GM06990 (cell line): ENCODE measurements around the gene NLRP12.
A peak's percentile ranks its signal among the peaks of the same experiment; 100 is the strongest.

Experiments
- DNase-seq: peaks from one replicate; pipeline ENCODE4 v3.0.0-alpha.2; 2011; ENCODE audit not compliant: insufficient read length; ENCODE audit errors: extremely low read depth
- H3K27me3 ChIP-seq: replicated peaks from 2 replicates; pipeline ENCODE4 v1.6.0; 2011; ENCODE audit warnings: low read length; ENCODE audit not compliant: control insufficient read depth, insufficient read depth
- H3K36me3 ChIP-seq: 2 replicates; pipeline ENCODE4 v1.5.1; 2011; ENCODE audit warnings: low read length; ENCODE audit not compliant: control insufficient read depth, insufficient read depth
- H3K4me3 ChIP-seq: replicated peaks from 2 replicates; pipeline ENCODE4 v1.5.1; 2011; ENCODE audit warnings: low read depth, mild to moderate bottlenecking, control low read depth, low read length
- CTCF ChIP-seq: IDR thresholded peaks from 2 replicates; pipeline ENCODE4 v1.5.1; 2011; ENCODE audit warnings: low read length, control low read depth, mild to moderate bottlenecking, inconsistent platforms; ENCODE audit not compliant: insufficient read depth, poor library complexity, severe bottlenecking

The NLRP12 gene

DNA sequence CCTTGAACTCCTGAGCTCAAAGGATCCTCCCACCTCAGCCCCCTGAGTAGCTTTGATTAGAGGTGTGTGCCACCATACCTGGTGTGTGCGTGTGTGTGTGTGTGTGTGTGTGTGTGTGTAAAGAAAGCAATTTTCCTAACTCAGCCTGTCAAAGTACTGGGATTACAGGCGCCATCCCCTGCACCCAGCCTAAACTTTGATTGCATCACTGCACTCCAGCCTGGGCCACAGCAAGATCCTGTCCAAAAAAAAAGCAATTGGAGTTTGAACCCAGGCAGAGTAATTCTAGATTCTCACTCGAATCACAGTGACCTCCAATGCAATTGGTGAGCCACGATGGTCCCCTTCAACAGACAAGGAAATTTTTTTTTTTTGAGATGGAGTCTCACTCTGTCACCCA, 29.1 kb downstream of the NLRP12 start:
- no peaks in the 10 kb centered on the region for H3K36me3 ChIP-seq
- H3K27me3 ChIP-seq: no peaks in the 10 kb centered on the region
- no peak for DNase-seq
- H3K4me3 ChIP-seq: no peak overlapping the region
- no peak for TF ChIP-seq CTCF

- Histone ChIP-seq H3K36me3 (no peaks in the 10 kb centered on the region), H3K27me3 (no peaks in the 10 kb centered on the region), H3K4me3 (no peak overlapping the region)
- peak; percentile 94 for TF ChIP-seq CTCF
- DNase-seq: peak; percentile 56
These were observed 31.2 kb downstream of the NLRP12 start for GRCh38 chr19:53792721-53793433.

GRCh38 chr19:53789708-53790678, 34.1 kb downstream of the NLRP12 start:
- TF ChIP-seq CTCF: no peak
- no peaks in the 10 kb centered on the region for H3K36me3 ChIP-seq
- H3K27me3 ChIP-seq: no peaks in the 10 kb centered on the region
- DNase-seq: no peak
- H3K4me3 ChIP-seq: no peak overlapping the region

GRCh38 chr19:53787266-53787665, 36.8 kb downstream of the NLRP12 start:
- Histone ChIP-seq H3K27me3 (no peaks in the 10 kb centered on the region), H3K36me3 (no peaks in the 10 kb centered on the region), H3K4me3 (no peak overlapping the region)
- TF ChIP-seq CTCF: no peak
- no peak for DNase-seq

- TF ChIP-seq CTCF: no peak
- Histone ChIP-seq H3K36me3 (no peaks in the 10 kb centered on the region), H3K27me3 (no peaks in the 10 kb centered on the region), H3K4me3 (no peak overlapping the region)
- no peak for DNase-seq
These were observed 37.4 kb downstream of the NLRP12 start for GRCh38 chr19:53786744-53787143.
